Right atrium auricular region (tissue), 2 donors: ENCODE measurements around the gene TUBB1. TPM values are rescaled to one million over a fixed set of nuclear protein-coding genes. Genes with fewer than 3 reads are reported as not detected.

Experiments used
- DNase-seq: peaks from one replicate; pipeline ENCODE4 v3.0.0-alpha.2; 2019; ENCODE audit warnings: low spot score
- H3K27ac ChIP-seq, 2 donors: fragments of 200-600 bp; sonication (generic); 1 replicate in 1 of 2; 2 replicates in 1 of 2; pipeline ENCODE4 v1.5.1; 2016 to 2019
- H3K27me3 ChIP-seq, 2 donors: fragments of 200-600 bp; sonication (generic); one replicate each; pipeline versions ENCODE4 v1.5.1 to v1.6.0; 2017 to 2019
- H3K36me3 ChIP-seq: fragments of 200-600 bp; sonication (generic); one replicate; pipeline ENCODE4 v1.5.1; 2016
- H3K4me1 ChIP-seq, 2 donors: fragments of 200-600 bp; sonication (generic); one replicate each; pipeline versions ENCODE4 v1.5.1 to v1.6.0; 2017 to 2019
- H3K4me3 ChIP-seq, 2 donors: fragments of 200-600 bp; sonication (generic); 1 replicate in 1 of 2; 2 replicates in 1 of 2; pipeline ENCODE4 v1.5.1; 2017 to 2019; ENCODE audit warnings: mild to moderate bottlenecking in 1 of 2, moderate library complexity in 1 of 2
- H3K9me3 ChIP-seq, 2 donors: fragments of 200-600 bp; sonication (generic); one replicate each; pipeline ENCODE4 v1.5.1; 2019
- total RNA-seq, 2 donors: library from RNA; depleted of rRNA; stranded (reverse); fragments of >200 nt; gene quantifications; one replicate each; pipeline ENCODE4 v1.1.0, GENCODE V29; 2016
- TF ChIP-seq, protein P1 (sequence below), 2 donors: fragments of 200-600 bp; sonication (generic); IDR thresholded peaks; one replicate each; pipeline ENCODE4 v1.5.1; 2019; ENCODE audit warnings: antibody characterized with exemption in 2 of 2

TUBB1 gene
- total RNA-seq, 2 donors from 2014 or later, result 0.19 to 0.35 TPM

DNA sequence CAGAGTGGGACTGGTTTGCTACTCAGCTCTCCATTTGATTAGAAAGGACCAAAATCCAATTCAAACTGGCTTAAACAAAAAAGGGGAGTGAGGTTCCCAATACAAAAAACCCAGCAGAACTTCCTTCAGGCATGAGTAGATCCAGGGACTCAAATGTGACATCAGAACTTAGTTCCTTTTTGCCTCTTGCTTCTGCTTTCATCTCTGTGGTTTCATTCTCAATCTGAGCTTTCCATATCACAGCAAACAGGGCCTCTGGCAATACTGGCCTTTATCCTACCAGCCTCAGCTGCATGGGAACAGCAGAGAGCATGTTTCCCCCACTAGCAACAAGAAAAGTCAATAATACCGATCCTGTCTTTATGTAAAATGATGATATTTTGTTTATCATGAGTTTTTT, 52.0 kb downstream of the TUBB1 start:
- no peaks in the 10 kb centered on the region for H3K27me3 ChIP-seq
- TF ChIP-seq, protein P1, sequence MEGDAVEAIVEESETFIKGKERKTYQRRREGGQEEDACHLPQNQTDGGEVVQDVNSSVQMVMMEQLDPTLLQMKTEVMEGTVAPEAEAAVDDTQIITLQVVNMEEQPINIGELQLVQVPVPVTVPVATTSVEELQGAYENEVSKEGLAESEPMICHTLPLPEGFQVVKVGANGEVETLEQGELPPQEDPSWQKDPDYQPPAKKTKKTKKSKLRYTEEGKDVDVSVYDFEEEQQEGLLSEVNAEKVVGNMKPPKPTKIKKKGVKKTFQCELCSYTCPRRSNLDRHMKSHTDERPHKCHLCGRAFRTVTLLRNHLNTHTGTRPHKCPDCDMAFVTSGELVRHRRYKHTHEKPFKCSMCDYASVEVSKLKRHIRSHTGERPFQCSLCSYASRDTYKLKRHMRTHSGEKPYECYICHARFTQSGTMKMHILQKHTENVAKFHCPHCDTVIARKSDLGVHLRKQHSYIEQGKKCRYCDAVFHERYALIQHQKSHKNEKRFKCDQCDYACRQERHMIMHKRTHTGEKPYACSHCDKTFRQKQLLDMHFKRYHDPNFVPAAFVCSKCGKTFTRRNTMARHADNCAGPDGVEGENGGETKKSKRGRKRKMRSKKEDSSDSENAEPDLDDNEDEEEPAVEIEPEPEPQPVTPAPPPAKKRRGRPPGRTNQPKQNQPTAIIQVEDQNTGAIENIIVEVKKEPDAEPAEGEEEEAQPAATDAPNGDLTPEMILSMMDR (IDR thresholded peaks at IDR 0.05), result no peak
- no peak overlapping the region for H3K27ac ChIP-seq
- H3K36me3 ChIP-seq, result no peaks in the 10 kb centered on the region
- peaks cover 0 to 7% of the 10 kb centered on the region in 2 donors for H3K4me1 ChIP-seq
- no peak overlapping the region for H3K4me3 ChIP-seq
- DNase-seq, result no peak
- H3K9me3 ChIP-seq, result no peaks in the 10 kb centered on the region

DNA sequence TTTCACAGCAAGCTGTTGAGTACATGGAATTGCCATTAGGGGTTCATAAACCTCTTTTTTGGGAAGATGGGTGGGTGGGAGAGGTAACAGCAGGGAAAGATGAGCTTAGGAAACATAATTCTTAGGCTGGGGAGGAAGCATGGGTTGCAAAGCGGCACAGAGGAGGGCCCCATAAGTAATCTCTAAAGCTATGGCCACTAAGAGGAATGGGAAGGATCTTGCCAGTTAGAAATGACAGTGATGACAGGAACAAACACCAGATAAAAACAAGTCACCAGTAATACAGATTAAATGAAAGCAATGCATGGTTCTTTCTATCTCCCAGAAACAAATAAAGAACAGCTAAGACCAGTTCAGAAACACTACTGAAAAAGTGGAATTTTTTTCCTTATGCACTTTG, 54.4 kb downstream of the TUBB1 start:
- peaks cover 0 to 7% of the 10 kb centered on the region in 2 donors for H3K4me1 ChIP-seq
- H3K27ac ChIP-seq, result no peak overlapping the region
- no peak for DNase-seq
- TF ChIP-seq, protein P1 (IDR thresholded peaks at IDR 0.05), result no peak
- H3K4me3 ChIP-seq, result no peak overlapping the region
- no peaks in the 10 kb centered on the region for H3K9me3 ChIP-seq
- no peaks in the 10 kb centered on the region for H3K36me3 ChIP-seq
- H3K27me3 ChIP-seq, result no peaks in the 10 kb centered on the region

DNA sequence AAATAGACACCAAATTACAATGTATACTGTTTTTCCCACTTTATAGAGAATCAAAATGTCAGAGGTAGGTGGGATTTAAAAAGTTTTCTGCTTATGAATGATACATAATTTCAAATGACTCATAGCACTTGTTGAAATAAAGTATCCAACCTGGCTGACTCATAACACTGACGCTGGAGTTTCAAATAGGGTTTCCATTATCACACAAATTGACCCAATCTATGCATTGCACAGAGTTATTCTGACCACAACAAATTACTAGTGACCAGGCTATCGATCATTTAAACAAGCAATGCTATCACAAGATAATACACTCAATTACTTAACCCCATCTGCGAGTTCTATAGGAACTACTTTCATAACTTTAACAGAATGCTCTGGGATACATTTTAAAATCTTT, 55.2 kb downstream of the TUBB1 start:
- H3K36me3 ChIP-seq, result no peaks in the 10 kb centered on the region
- DNase-seq, result no peak
- no peaks in the 10 kb centered on the region for H3K9me3 ChIP-seq
- H3K4me1 ChIP-seq, result peaks cover 0 to 7% of the 10 kb centered on the region in 2 donors
- no peak overlapping the region for H3K4me3 ChIP-seq
- no peaks in the 10 kb centered on the region for H3K27me3 ChIP-seq
- TF ChIP-seq, protein P1 (IDR thresholded peaks at IDR 0.05), result no peak
- no peak overlapping the region for H3K27ac ChIP-seq

DNA sequence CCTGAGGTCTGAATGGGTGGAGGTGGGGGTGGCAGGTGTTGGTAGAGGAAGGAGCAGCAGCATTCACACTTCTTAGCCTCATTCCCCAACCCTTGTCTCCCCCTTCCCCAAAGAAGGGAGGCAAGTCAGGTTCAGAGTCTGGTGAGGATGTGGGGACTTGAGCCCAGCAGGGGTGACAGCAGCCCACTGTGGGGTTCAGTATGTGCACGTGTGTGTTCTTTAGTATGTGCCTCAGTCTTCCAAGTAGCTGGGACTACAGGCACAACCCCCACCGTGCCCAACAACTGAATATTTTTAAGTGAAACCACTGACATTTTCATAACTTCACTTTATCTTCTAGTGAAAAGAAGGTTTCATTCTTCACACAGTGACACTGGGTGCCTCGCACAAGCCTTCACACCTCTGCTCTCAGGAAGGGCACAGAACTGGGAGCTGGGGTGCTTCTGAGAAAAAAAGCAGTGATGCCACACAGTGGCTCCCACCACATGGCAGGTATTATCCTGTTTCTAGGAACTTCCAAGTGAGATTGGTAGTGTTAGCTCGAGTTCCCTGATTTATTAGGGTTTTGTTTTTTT, 56.8 kb downstream of the TUBB1 start:
- no peak overlapping the region for H3K27ac ChIP-seq
- H3K4me1 ChIP-seq, result peaks cover 0 to 7% of the 10 kb centered on the region in 2 donors
- no peaks in the 10 kb centered on the region for H3K27me3 ChIP-seq
- TF ChIP-seq, protein P1 (IDR thresholded peaks at IDR 0.05), result no peak
- H3K4me3 ChIP-seq, result no peak overlapping the region
- no peaks in the 10 kb centered on the region for H3K9me3 ChIP-seq
- no peak for DNase-seq
- H3K36me3 ChIP-seq, result no peaks in the 10 kb centered on the region

Other genes with a start within 250 kb of the TUBB1 start
- not detected for gene GNAS-AS1, start 168.5 kb upstream of the TUBB1 start, total RNA-seq
- 1,000 to 10,000 TPM; 1,032 to 1,202 TPM for gene GNAS, start 166.7 kb upstream of the TUBB1 start, total RNA-seq
- gene NELFCD, start 38.2 kb upstream of the TUBB1 start, total RNA-seq, result 10 to 100 TPM; 24.5 to 27.5 TPM
- 100 to 1,000 TPM; 117 to 152 TPM for gene CTSZ, start 12.2 kb upstream of the TUBB1 start, total RNA-seq
- 10 to 100 TPM; 41.3 to 42.0 TPM for gene ATP5F1E, start 12.9 kb downstream of the TUBB1 start, total RNA-seq
- gene PRELID3B, start 23.4 kb downstream of the TUBB1 start, total RNA-seq, result 10 to 100 TPM; 34.6 to 35.2 TPM
- under 1 TPM; 0.19 to 0.47 TPM for gene ZNF831, start 144.4 kb downstream of the TUBB1 start, total RNA-seq